HG03378 (cell line): ENCODE measurements around the gene GAPDH.
"Not testable (repeated sequence)": the region's sequence is repeated elsewhere in the genome, so short reads cannot be mapped to it uniquely, and the experiment has no call there.

ENCODE experiments used
- ATAC-seq: cut with Tn5 transposase; IDR thresholded peaks from one replicate; pipeline ENCODE4 v1.9.1; 2021; ENCODE audit warnings: mild to moderate bottlenecking, moderate library complexity; ENCODE audit not compliant: unreplicated experiment

GAPDH gene

GRCh38 chr12:6533923-6534694, at the start of gene GAPDH:
Gene GAPDH, plus strand, starts transcription at chr12:6534517. Its CDS starts 316 bp downstream, at chr12:6534833.
- peak; percentile 41 for ATAC-seq

GRCh38 chr12:6488240-6488639, 46.1 kb upstream of the GAPDH start:
- ATAC-seq, result no peak

- no peak for ATAC-seq
Measured at GRCh38 chr12:6489449-6489848, 44.9 kb upstream of the GAPDH start.

GRCh38 chr12:6490673-6491072, 43.6 kb upstream of the GAPDH start:
- not testable (repeated sequence) for ATAC-seq

- peak; percentile 39 for ATAC-seq
Measured at GRCh38 chr12:6492838-6493496, 41.4 kb upstream of the GAPDH start, which contains the start of gene MRPL51. Gene MRPL51, minus strand, starts transcription at chr12:6493262. Its CDS starts 126 bp downstream, at chr12:6493136.

GRCh38 chr12:6493497-6494257, 40.6 kb upstream of the GAPDH start, which contains the start of gene NCAPD2:
Gene NCAPD2, plus strand, starts transcription at chr12:6494102. Its CDS starts 997 bp downstream, at chr12:6495099.
- ATAC-seq, result peak; percentile 81

GRCh38 chr12:6494258-6494743, 40.0 kb upstream of the GAPDH start:
- peak; percentile 5 for ATAC-seq

GRCh38 chr12:6494968-6495367, 39.3 kb upstream of the GAPDH start:
- ATAC-seq, result no peak

GRCh38 chr12:6497291-6497690, 37.0 kb upstream of the GAPDH start:
- not testable (repeated sequence) for ATAC-seq

GRCh38 chr12:6500466-6500865, 33.9 kb upstream of the GAPDH start:
- no peak for ATAC-seq

GRCh38 chr12:6507102-6507998, 27.0 kb upstream of the GAPDH start:
- ATAC-seq, result no peak

GRCh38 chr12:6508087-6508486, 26.2 kb upstream of the GAPDH start:
- no peak for ATAC-seq

- no peak for ATAC-seq
Measured at GRCh38 chr12:6520186-6520585, 14.1 kb upstream of the GAPDH start.

- ATAC-seq, result no peak
Measured at GRCh38 chr12:6522193-6522592, 12.1 kb upstream of the GAPDH start.

- no peak for ATAC-seq
Measured at GRCh38 chr12:6523708-6524107, 10.6 kb upstream of the GAPDH start.

- no peak for ATAC-seq
Measured at GRCh38 chr12:6524648-6525047, 9.7 kb upstream of the GAPDH start.

GRCh38 chr12:6526201-6526600, 8.1 kb upstream of the GAPDH start:
- ATAC-seq, result no peak

- no peak for ATAC-seq
Measured at GRCh38 chr12:6526766-6527525, 7.4 kb upstream of the GAPDH start.

- ATAC-seq, result no peak
Measured at GRCh38 chr12:6527711-6528110, 6.6 kb upstream of the GAPDH start.
